Liver (tissue), 9 donors: ENCODE results near the gene ZNF566. TPM values are rescaled to one million over a fixed set of nuclear protein-coding genes. Genes with fewer than 3 reads are reported as not detected.

Source experiments
- DNase-seq: peaks from one replicate; pipeline ENCODE4 v3.0.0-alpha.2; 2017; ENCODE audit warnings: low spot score
- H3K27ac ChIP-seq, 2 donors: one replicate each; pipeline ENCODE4 v1.7.0; 2013; ENCODE audit warnings: inconsistent platforms in 2 of 2, low read length in 2 of 2, control low read depth in 1 of 2, low read depth in 1 of 2, mild to moderate bottlenecking in 1 of 2
- H3K27me3 ChIP-seq, 4 donors: one replicate each; pipeline versions ENCODE4 v1.6.1 to v1.7.0; 2013; ENCODE audit warnings: low read length in 3 of 4, inconsistent platforms in 1 of 4, mild to moderate bottlenecking in 1 of 4, moderate library complexity in 1 of 4; ENCODE audit not compliant: control insufficient read depth in 4 of 4, insufficient read depth in 4 of 4
- H3K36me3 ChIP-seq, 4 donors: one replicate each; pipeline versions ENCODE4 v1.6.1 to v1.7.0; 2013; ENCODE audit warnings: low read length in 3 of 4, mild to moderate bottlenecking in 3 of 4, low read depth in 1 of 4, moderate library complexity in 1 of 4; ENCODE audit not compliant: control insufficient read depth in 4 of 4, insufficient read depth in 3 of 4
- H3K4me1 ChIP-seq, 4 donors: one replicate each; pipeline versions ENCODE4 v1.6.1 to v1.7.0; 2013; ENCODE audit warnings: low read length in 3 of 4, mild to moderate bottlenecking in 3 of 4, moderate library complexity in 1 of 4; ENCODE audit not compliant: control insufficient read depth in 4 of 4, insufficient read depth in 4 of 4
- H3K4me3 ChIP-seq, 3 donors: one replicate each; pipeline versions ENCODE4 v1.6.1 to v1.7.0; 2013; ENCODE audit warnings: low read length in 3 of 3, control low read depth in 1 of 3, low read depth in 1 of 3, mild to moderate bottlenecking in 1 of 3
- H3K9ac ChIP-seq, 2 donors: one replicate each; pipeline ENCODE4 v1.7.0; 2013; ENCODE audit warnings: low read length in 2 of 2, mild to moderate bottlenecking in 2 of 2, moderate library complexity in 2 of 2, control low read depth in 1 of 2, low read depth in 1 of 2
- H3K9me3 ChIP-seq, 4 donors: one replicate each; pipeline versions ENCODE4 v1.6.1 to v1.7.0; 2013; ENCODE audit warnings: low read length in 3 of 4; ENCODE audit not compliant: control insufficient read depth in 4 of 4
- EGR1 ChIP-seq, 2 donors: IDR thresholded peaks; 2 replicates each; pipeline ENCODE4 v1.6.1; 2016 to 2018; ENCODE audit warnings: antibody characterized with exemption in 2 of 2, low read depth in 2 of 2
- FOXA1 ChIP-seq: IDR thresholded peaks from 2 replicates; pipeline ENCODE4 v1.6.1; 2016; ENCODE audit warnings: antibody characterized with exemption
- FOXA2 ChIP-seq: IDR thresholded peaks from 2 replicates; pipeline ENCODE4 v1.6.1; 2016; ENCODE audit warnings: antibody characterized with exemption
- GABPA ChIP-seq, 2 donors: IDR thresholded peaks in 1 of 2; conservative IDR thresholded peaks in 1 of 2; 2 replicates each; pipeline ENCODE4 v1.6.1; 2016; ENCODE audit warnings: antibody characterized with exemption in 2 of 2, mild to moderate bottlenecking in 1 of 2, moderate library complexity in 1 of 2
- HNF4A ChIP-seq, 2 donors: conservative IDR thresholded peaks; 2 replicates each; pipeline ENCODE4 v1.6.1; 2016; ENCODE audit warnings: antibody characterized with exemption in 2 of 2, mild to moderate bottlenecking in 2 of 2
- HNF4G ChIP-seq: IDR thresholded peaks from 2 replicates; pipeline ENCODE4 v1.6.1; 2016; ENCODE audit warnings: antibody characterized with exemption
- JUND ChIP-seq, 2 donors: IDR thresholded peaks; 2 replicates each; pipeline ENCODE4 v1.6.1; 2016; ENCODE audit warnings: antibody characterized with exemption in 2 of 2
- NR2F2 ChIP-seq: IDR thresholded peaks from 2 replicates; pipeline ENCODE4 v1.6.1; 2016; ENCODE audit warnings: antibody characterized with exemption
- RAD21 ChIP-seq, 2 donors: IDR thresholded peaks; 2 replicates each; pipeline ENCODE4 v1.6.1; 2016; ENCODE audit warnings: antibody characterized with exemption in 2 of 2, mild to moderate bottlenecking in 2 of 2
- RXRA ChIP-seq, 2 donors: IDR thresholded peaks; 2 replicates each; pipeline ENCODE4 v1.6.1; 2017 to 2018; ENCODE audit warnings: antibody characterized with exemption in 2 of 2, mild to moderate bottlenecking in 1 of 2
- SP1 ChIP-seq: IDR thresholded peaks from 2 replicates; pipeline ENCODE4 v1.6.1; 2018; ENCODE audit warnings: antibody characterized with exemption, mild to moderate bottlenecking
- TAF1 ChIP-seq: conservative IDR thresholded peaks from 2 replicates; pipeline ENCODE4 v1.6.1; 2016; ENCODE audit warnings: antibody characterized with exemption, mild to moderate bottlenecking
- YY1 ChIP-seq: IDR thresholded peaks from 2 replicates; pipeline ENCODE4 v1.6.1; 2016; ENCODE audit warnings: antibody characterized with exemption, mild to moderate bottlenecking
- WGBS: extraction: QIAGEN DNeasy Blood & Tissue Kit; methylation state at CpG from one replicate; pipeline ENCODE4 v1.1.7; 2013; 5-methylcytosine and 5-hydroxymethylcytosine counted together
- polyA plus RNA-seq, 2 donors: library from polyadenylated mRNA; stranded (reverse) in 1 of 2; unstranded in 1 of 2; fragments of 200-250 nt in 1 of 2; fragments of >200 nt in 1 of 2; fragmentation: Nextera tagmentation in 1 of 2; extraction: Ambion mirVana in 1 of 2; gene quantifications; one replicate each; pipeline versions ENCODE4 v1.2.1 to v1.2.3, GENCODE V29; 2013 to 2015
- total RNA-seq, 2 donors: library from RNA; depleted of rRNA; stranded (reverse); fragments of >200 nt; gene quantifications; one replicate each; pipeline ENCODE4 v1.2.3, GENCODE V29; 2014
- TF ChIP-seq, protein P1 (sequence below): IDR thresholded peaks from 2 replicates; pipeline ENCODE4 v1.6.1; 2016; ENCODE audit warnings: antibody characterized with exemption
- TF ChIP-seq, protein P2 (sequence below): IDR thresholded peaks from 2 replicates; pipeline ENCODE4 v1.6.1; 2016; ENCODE audit warnings: antibody characterized with exemption, mild to moderate bottlenecking
- TF ChIP-seq, protein P3 (sequence below): IDR thresholded peaks from 2 replicates; pipeline ENCODE4 v1.6.1; 2016; ENCODE audit warnings: antibody characterized with exemption
- TF ChIP-seq, protein P4 (sequence below): fragments of 150-350 bp; IDR thresholded peaks from 2 replicates; pipeline ENCODE4 v1.5.1; 2017; ENCODE audit warnings: improper control_type of control experiment, low read depth, low read length; ENCODE audit not compliant: missing input control
- TF ChIP-seq, protein P5 (sequence below): IDR thresholded peaks from 2 replicates; pipeline ENCODE4 v1.6.1; 2016; ENCODE audit warnings: antibody characterized with exemption
- donor health status: healthy.
- donor health status: healthy.
- donor health status: healthy.
- donor health status: healthy.
- donor health status: healthy.

Gene ZNF566
- total and polyA plus RNA-seq, 4 donors, result 1.5 to 11.1 (median 6.3) TPM

DNA sequence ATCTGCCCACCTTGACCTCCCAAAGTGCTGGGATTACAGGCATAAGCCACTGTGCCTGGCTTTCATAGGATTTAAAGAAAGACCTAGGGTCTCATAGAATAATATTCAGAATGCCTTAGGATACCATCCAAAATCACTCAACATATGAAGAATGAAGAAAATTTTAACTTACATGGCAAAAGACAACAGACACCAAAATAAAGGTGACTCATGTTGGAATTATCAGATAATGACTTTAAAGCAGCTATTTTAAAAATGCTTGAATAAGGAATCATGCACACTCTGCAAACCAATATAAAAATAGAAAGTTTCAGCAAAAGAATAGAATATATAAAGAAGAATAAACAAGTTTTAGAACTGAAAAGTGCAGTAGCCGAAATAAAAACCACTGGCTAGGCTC is 29.3 kb downstream of the ZNF566 start:
- Histone ChIP-seq H3K27ac (no peak overlapping the region), H3K27me3 (no peaks in the 10 kb centered on the region), H3K4me3 (peak overlapping the region in 1 of 3 donors; percentile 37), H3K9me3 (peaks cover 13 to 30% (median 24%) of the 10 kb centered on the region in 4 donors), H3K36me3 (peaks cover 5 to 30% (median 20%) of the 10 kb centered on the region in 4 donors), H3K9ac (no peak overlapping the region), H3K4me1 (no peaks in the 10 kb centered on the region)
- no peak for DNase-seq
- TF ChIP-seq HNF4A (conservative IDR thresholded peaks at IDR 0.05), result no peak
- TF ChIP-seq HNF4G, result no peak
- no peak for TF ChIP-seq TAF1
- TF ChIP-seq NR2F2, result no peak
- TF ChIP-seq FOXA1, result no peak
- TF ChIP-seq, protein P1, sequence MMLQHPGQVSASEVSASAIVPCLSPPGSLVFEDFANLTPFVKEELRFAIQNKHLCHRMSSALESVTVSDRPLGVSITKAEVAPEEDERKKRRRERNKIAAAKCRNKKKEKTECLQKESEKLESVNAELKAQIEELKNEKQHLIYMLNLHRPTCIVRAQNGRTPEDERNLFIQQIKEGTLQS, result no peak
- no peak for TF ChIP-seq YY1
- TF ChIP-seq, protein P2, sequence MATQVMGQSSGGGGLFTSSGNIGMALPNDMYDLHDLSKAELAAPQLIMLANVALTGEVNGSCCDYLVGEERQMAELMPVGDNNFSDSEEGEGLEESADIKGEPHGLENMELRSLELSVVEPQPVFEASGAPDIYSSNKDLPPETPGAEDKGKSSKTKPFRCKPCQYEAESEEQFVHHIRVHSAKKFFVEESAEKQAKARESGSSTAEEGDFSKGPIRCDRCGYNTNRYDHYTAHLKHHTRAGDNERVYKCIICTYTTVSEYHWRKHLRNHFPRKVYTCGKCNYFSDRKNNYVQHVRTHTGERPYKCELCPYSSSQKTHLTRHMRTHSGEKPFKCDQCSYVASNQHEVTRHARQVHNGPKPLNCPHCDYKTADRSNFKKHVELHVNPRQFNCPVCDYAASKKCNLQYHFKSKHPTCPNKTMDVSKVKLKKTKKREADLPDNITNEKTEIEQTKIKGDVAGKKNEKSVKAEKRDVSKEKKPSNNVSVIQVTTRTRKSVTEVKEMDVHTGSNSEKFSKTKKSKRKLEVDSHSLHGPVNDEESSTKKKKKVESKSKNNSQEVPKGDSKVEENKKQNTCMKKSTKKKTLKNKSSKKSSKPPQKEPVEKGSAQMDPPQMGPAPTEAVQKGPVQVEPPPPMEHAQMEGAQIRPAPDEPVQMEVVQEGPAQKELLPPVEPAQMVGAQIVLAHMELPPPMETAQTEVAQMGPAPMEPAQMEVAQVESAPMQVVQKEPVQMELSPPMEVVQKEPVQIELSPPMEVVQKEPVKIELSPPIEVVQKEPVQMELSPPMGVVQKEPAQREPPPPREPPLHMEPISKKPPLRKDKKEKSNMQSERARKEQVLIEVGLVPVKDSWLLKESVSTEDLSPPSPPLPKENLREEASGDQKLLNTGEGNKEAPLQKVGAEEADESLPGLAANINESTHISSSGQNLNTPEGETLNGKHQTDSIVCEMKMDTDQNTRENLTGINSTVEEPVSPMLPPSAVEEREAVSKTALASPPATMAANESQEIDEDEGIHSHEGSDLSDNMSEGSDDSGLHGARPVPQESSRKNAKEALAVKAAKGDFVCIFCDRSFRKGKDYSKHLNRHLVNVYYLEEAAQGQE, result no peak
- TF ChIP-seq EGR1 (IDR thresholded peaks at IDR 0.05; ENCODE audit: low read depth in 2 of 2), result no peak
- no peak for TF ChIP-seq RAD21 (IDR thresholded peaks at IDR 0.05)
- TF ChIP-seq, protein P3, sequence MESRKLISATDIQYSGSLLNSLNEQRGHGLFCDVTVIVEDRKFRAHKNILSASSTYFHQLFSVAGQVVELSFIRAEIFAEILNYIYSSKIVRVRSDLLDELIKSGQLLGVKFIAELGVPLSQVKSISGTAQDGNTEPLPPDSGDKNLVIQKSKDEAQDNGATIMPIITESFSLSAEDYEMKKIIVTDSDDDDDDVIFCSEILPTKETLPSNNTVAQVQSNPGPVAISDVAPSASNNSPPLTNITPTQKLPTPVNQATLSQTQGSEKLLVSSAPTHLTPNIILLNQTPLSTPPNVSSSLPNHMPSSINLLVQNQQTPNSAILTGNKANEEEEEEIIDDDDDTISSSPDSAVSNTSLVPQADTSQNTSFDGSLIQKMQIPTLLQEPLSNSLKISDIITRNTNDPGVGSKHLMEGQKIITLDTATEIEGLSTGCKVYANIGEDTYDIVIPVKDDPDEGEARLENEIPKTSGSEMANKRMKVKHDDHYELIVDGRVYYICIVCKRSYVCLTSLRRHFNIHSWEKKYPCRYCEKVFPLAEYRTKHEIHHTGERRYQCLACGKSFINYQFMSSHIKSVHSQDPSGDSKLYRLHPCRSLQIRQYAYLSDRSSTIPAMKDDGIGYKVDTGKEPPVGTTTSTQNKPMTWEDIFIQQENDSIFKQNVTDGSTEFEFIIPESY, result no peak
- TF ChIP-seq FOXA2, result no peak
- no peak for TF ChIP-seq JUND (IDR thresholded peaks at IDR 0.05)
- WGBS, result 100% methylated on average over 1 of the region's 1 CpG

DNA sequence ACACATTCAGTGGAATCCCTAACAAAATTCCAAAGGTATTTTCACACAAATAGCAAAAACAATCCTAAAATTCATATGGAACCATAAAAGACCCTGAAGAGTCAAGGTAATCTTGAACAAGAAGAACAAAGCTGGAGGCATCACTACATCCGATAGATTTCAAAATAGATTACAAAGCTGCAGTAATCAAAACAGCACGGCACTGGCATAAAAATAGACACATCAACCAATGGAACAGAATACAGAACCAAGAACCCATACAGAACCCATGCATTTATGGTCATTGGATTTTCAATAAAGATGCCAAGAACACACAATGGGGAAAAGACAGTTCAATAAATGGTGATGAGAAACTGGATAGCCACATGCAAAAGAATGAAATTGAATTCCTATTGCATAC is 32.5 kb downstream of the ZNF566 start:
- Histone ChIP-seq H3K9ac (no peak overlapping the region), H3K27ac (no peak overlapping the region), H3K27me3 (no peaks in the 10 kb centered on the region), H3K36me3 (peaks cover 12 to 42% (median 24%) of the 10 kb centered on the region in 4 donors), H3K9me3 (peaks cover 22 to 46% (median 30%) of the 10 kb centered on the region in 4 donors), H3K4me1 (no peaks in the 10 kb centered on the region), H3K4me3 (peak overlapping the region in 1 of 3 donors; percentile 16)
- 100% methylated on average over 2 of the region's 2 CpGs for WGBS
- DNase-seq, result no peak
- no peak for TF ChIP-seq FOXA2
- TF ChIP-seq, protein P4, sequence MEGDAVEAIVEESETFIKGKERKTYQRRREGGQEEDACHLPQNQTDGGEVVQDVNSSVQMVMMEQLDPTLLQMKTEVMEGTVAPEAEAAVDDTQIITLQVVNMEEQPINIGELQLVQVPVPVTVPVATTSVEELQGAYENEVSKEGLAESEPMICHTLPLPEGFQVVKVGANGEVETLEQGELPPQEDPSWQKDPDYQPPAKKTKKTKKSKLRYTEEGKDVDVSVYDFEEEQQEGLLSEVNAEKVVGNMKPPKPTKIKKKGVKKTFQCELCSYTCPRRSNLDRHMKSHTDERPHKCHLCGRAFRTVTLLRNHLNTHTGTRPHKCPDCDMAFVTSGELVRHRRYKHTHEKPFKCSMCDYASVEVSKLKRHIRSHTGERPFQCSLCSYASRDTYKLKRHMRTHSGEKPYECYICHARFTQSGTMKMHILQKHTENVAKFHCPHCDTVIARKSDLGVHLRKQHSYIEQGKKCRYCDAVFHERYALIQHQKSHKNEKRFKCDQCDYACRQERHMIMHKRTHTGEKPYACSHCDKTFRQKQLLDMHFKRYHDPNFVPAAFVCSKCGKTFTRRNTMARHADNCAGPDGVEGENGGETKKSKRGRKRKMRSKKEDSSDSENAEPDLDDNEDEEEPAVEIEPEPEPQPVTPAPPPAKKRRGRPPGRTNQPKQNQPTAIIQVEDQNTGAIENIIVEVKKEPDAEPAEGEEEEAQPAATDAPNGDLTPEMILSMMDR, result no peak
- TF ChIP-seq HNF4A (conservative IDR thresholded peaks at IDR 0.05), result no peak
- TF ChIP-seq SP1, result no peak
- no peak for TF ChIP-seq RAD21 (IDR thresholded peaks at IDR 0.05)
- TF ChIP-seq HNF4G, result no peak
- TF ChIP-seq TAF1, result no peak
- no peak for TF ChIP-seq EGR1 (IDR thresholded peaks at IDR 0.05; ENCODE audit: low read depth in 2 of 2)
- no peak for TF ChIP-seq RXRA (IDR thresholded peaks at IDR 0.05)
- TF ChIP-seq, protein P1, result no peak
- no peak for TF ChIP-seq JUND (IDR thresholded peaks at IDR 0.05)
- TF ChIP-seq NR2F2, result no peak
- no peak for TF ChIP-seq FOXA1
- TF ChIP-seq, protein P5, sequence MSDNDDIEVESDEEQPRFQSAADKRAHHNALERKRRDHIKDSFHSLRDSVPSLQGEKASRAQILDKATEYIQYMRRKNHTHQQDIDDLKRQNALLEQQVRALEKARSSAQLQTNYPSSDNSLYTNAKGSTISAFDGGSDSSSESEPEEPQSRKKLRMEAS, result no peak
- TF ChIP-seq GABPA (IDR thresholded peaks at IDR 0.05 in 1 of 2, conservative IDR thresholded peaks at IDR 0.05 in 1 of 2), result no peak
- TF ChIP-seq, protein P3, result no peak
- no peak for TF ChIP-seq YY1
